ENCODE results near the gene RAB42. TPM values are rescaled to one million over a fixed set of nuclear protein-coding genes. Genes with fewer than 3 reads are reported as not detected.

RAB42 gene
- total and polyA plus RNA-seq, 2 of the 8 experiments (the other 6 are each of a cell fraction or from before 2014, with no cell fraction given): 12.5 to 16.6 TPM

DNA sequence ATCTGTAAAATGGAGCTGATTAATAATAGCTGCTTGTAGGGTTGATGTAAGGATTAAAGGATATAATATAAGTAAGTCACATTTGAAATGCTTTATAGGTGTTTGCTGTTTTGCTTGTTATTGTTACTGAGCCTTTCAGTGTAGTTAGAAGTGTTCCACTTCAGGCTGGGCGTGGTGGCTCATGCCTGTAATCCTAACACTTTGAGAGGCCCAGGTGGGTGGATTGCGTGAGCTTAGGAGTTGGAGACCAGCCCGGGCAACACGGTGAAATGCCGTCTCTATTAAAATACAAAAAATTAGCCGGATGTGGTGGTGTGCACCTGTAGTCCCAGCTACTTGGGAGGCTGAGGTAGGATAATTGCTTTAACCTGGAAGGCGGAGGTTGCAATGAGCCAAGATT lies 27.0 kb upstream of the RAB42 start (continued):
- no peak for TF ChIP-seq TAF7 (optimal IDR thresholded peaks at IDR 0.05; ENCODE audit: borderline replicate concordance, low read depth, low read length)
- no peak for TF ChIP-seq FOSL1 (IDR thresholded peaks at IDR 0.05; ENCODE audit: insufficient read depth, low read depth, low read length)
- TF ChIP-seq, protein P1, sequence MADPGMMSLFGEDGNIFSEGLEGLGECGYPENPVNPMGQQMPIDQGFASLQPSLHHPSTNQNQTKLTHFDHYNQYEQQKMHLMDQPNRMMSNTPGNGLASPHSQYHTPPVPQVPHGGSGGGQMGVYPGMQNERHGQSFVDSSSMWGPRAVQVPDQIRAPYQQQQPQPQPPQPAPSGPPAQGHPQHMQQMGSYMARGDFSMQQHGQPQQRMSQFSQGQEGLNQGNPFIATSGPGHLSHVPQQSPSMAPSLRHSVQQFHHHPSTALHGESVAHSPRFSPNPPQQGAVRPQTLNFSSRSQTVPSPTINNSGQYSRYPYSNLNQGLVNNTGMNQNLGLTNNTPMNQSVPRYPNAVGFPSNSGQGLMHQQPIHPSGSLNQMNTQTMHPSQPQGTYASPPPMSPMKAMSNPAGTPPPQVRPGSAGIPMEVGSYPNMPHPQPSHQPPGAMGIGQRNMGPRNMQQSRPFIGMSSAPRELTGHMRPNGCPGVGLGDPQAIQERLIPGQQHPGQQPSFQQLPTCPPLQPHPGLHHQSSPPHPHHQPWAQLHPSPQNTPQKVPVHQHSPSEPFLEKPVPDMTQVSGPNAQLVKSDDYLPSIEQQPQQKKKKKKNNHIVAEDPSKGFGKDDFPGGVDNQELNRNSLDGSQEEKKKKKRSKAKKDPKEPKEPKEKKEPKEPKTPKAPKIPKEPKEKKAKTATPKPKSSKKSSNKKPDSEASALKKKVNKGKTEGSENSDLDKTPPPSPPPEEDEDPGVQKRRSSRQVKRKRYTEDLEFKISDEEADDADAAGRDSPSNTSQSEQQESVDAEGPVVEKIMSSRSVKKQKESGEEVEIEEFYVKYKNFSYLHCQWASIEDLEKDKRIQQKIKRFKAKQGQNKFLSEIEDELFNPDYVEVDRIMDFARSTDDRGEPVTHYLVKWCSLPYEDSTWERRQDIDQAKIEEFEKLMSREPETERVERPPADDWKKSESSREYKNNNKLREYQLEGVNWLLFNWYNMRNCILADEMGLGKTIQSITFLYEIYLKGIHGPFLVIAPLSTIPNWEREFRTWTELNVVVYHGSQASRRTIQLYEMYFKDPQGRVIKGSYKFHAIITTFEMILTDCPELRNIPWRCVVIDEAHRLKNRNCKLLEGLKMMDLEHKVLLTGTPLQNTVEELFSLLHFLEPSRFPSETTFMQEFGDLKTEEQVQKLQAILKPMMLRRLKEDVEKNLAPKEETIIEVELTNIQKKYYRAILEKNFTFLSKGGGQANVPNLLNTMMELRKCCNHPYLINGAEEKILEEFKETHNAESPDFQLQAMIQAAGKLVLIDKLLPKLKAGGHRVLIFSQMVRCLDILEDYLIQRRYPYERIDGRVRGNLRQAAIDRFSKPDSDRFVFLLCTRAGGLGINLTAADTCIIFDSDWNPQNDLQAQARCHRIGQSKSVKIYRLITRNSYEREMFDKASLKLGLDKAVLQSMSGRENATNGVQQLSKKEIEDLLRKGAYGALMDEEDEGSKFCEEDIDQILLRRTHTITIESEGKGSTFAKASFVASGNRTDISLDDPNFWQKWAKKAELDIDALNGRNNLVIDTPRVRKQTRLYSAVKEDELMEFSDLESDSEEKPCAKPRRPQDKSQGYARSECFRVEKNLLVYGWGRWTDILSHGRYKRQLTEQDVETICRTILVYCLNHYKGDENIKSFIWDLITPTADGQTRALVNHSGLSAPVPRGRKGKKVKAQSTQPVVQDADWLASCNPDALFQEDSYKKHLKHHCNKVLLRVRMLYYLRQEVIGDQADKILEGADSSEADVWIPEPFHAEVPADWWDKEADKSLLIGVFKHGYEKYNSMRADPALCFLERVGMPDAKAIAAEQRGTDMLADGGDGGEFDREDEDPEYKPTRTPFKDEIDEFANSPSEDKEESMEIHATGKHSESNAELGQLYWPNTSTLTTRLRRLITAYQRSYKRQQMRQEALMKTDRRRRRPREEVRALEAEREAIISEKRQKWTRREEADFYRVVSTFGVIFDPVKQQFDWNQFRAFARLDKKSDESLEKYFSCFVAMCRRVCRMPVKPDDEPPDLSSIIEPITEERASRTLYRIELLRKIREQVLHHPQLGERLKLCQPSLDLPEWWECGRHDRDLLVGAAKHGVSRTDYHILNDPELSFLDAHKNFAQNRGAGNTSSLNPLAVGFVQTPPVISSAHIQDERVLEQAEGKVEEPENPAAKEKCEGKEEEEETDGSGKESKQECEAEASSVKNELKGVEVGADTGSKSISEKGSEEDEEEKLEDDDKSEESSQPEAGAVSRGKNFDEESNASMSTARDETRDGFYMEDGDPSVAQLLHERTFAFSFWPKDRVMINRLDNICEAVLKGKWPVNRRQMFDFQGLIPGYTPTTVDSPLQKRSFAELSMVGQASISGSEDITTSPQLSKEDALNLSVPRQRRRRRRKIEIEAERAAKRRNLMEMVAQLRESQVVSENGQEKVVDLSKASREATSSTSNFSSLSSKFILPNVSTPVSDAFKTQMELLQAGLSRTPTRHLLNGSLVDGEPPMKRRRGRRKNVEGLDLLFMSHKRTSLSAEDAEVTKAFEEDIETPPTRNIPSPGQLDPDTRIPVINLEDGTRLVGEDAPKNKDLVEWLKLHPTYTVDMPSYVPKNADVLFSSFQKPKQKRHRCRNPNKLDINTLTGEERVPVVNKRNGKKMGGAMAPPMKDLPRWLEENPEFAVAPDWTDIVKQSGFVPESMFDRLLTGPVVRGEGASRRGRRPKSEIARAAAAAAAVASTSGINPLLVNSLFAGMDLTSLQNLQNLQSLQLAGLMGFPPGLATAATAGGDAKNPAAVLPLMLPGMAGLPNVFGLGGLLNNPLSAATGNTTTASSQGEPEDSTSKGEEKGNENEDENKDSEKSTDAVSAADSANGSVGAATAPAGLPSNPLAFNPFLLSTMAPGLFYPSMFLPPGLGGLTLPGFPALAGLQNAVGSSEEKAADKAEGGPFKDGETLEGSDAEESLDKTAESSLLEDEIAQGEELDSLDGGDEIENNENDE (IDR thresholded peaks at IDR 0.05; ENCODE audit: insufficient replicate concordance, low read length): no peak
- no peak for TF ChIP-seq SAP30 (IDR thresholded peaks at IDR 0.05; ENCODE audit: insufficient read depth, insufficient replicate concordance, low read length)
